ENCODE results near the gene CLCN3. TPM values are rescaled to one million over a fixed set of nuclear protein-coding genes. Genes with fewer than 3 reads are reported as not detected.

Gene CLCN3
- total RNA-seq, 4 donors from 2014 or later = 43.7 to 58.5 (median 51.7) TPM

- H3K27ac ChIP-seq = no peak overlapping the region
Measured at GRCh38 chr4:169632896-169633295, 12.5 kb downstream of the CLCN3 start.

GRCh38 chr4:169634975-169635374, 14.6 kb downstream of the CLCN3 start:
- TF ChIP-seq POLR2AphosphoS5 (IDR thresholded peaks at IDR 0.05) (peak in 1 of 3 donors; percentile 15), CTCF (IDR thresholded peaks at IDR 0.05) (no peak)

More at GRCh38 chr4:169632896-169633295, 12.5 kb downstream of the CLCN3 start:
- 89% methylated on average over 11 of the region's 11 CpGs for WGBS
- no peaks in the 10 kb centered on the region for H3K9me3 ChIP-seq
- DNase-seq (ENCODE audit: low spot score in 2 of 2) = no peak
- H3K4me1 ChIP-seq = peaks cover 17% of the 10 kb centered on the region
- TF ChIP-seq POLR2AphosphoS5 (IDR thresholded peaks at IDR 0.05) (no peak), CTCF (IDR thresholded peaks at IDR 0.05) (no peak), EP300 (IDR thresholded peaks at IDR 0.05) (no peak), POLR2A (IDR thresholded peaks at IDR 0.05) (no peak)
- H3K36me3 ChIP-seq = peaks cover 5% of the 10 kb centered on the region
- H3K4me3 ChIP-seq = no peak overlapping the region
- H3K27me3 ChIP-seq = no peaks in the 10 kb centered on the region

GRCh38 chr4:169640261-169640870, 20.0 kb downstream of the CLCN3 start:
- Histone ChIP-seq H3K27me3 (no peaks in the 10 kb centered on the region), H3K9me3 (no peaks in the 10 kb centered on the region), H3K27ac (no peak overlapping the region), H3K36me3 (peaks cover 23% of the 10 kb centered on the region), H3K4me1 (peaks cover 2% of the 10 kb centered on the region), H3K4me3 (no peak overlapping the region)
- TF ChIP-seq POLR2A (IDR thresholded peaks at IDR 0.05) = no peak
- no peak for TF ChIP-seq POLR2AphosphoS5 (IDR thresholded peaks at IDR 0.05)
- no peak for TF ChIP-seq CTCF (IDR thresholded peaks at IDR 0.05)
- no peak for TF ChIP-seq EP300 (IDR thresholded peaks at IDR 0.05)
- no peak for DNase-seq (ENCODE audit: low spot score in 2 of 2)

More at GRCh38 chr4:169634975-169635374, 14.6 kb downstream of the CLCN3 start:
- 73% methylated on average over 1 of the region's 1 CpG for WGBS
- H3K36me3 ChIP-seq = peaks cover 13% of the 10 kb centered on the region
- H3K9me3 ChIP-seq = no peaks in the 10 kb centered on the region
- no peaks in the 10 kb centered on the region for H3K27me3 ChIP-seq
- H3K27ac ChIP-seq = peak overlapping the region; percentile 59
- peaks cover 17% of the 10 kb centered on the region for H3K4me1 ChIP-seq
- no peak overlapping the region for H3K4me3 ChIP-seq
- DNase-seq (ENCODE audit: low spot score in 2 of 2) = no peak

- WGBS = 95% methylated on average over 7 of the region's 7 CpGs
Measured at GRCh38 chr4:169644802-169645201, 24.4 kb downstream of the CLCN3 start.

GRCh38 chr4:169645627-169646026, 25.2 kb downstream of the CLCN3 start:
- DNase-seq (ENCODE audit: low spot score in 2 of 2) = no peak
- 89% methylated on average over 1 of the region's 1 CpG for WGBS
- Histone ChIP-seq H3K27me3 (no peaks in the 10 kb centered on the region), H3K9me3 (no peaks in the 10 kb centered on the region), H3K36me3 (peaks cover 13% of the 10 kb centered on the region), H3K4me1 (peaks cover 4% of the 10 kb centered on the region), H3K4me3 (no peak overlapping the region), H3K27ac (no peak overlapping the region)
- no peak for TF ChIP-seq EP300 (IDR thresholded peaks at IDR 0.05)
- no peak for TF ChIP-seq CTCF (IDR thresholded peaks at IDR 0.05)
- no peak for TF ChIP-seq POLR2AphosphoS5 (IDR thresholded peaks at IDR 0.05)
- no peak for TF ChIP-seq POLR2A (IDR thresholded peaks at IDR 0.05)

More at GRCh38 chr4:169644802-169645201, 24.4 kb downstream of the CLCN3 start:
- Histone ChIP-seq H3K36me3 (peaks cover 13% of the 10 kb centered on the region), H3K27ac (no peak overlapping the region), H3K9me3 (no peaks in the 10 kb centered on the region), H3K27me3 (no peaks in the 10 kb centered on the region), H3K4me1 (peaks cover 4% of the 10 kb centered on the region), H3K4me3 (no peak overlapping the region)
- DNase-seq (ENCODE audit: low spot score in 2 of 2) = no peak
- TF ChIP-seq EP300 (IDR thresholded peaks at IDR 0.05) = no peak
- no peak for TF ChIP-seq POLR2AphosphoS5 (IDR thresholded peaks at IDR 0.05)
- no peak for TF ChIP-seq CTCF (IDR thresholded peaks at IDR 0.05)
- no peak for TF ChIP-seq POLR2A (IDR thresholded peaks at IDR 0.05)
